ENCODE data around the gene RSRC1.

DNA sequence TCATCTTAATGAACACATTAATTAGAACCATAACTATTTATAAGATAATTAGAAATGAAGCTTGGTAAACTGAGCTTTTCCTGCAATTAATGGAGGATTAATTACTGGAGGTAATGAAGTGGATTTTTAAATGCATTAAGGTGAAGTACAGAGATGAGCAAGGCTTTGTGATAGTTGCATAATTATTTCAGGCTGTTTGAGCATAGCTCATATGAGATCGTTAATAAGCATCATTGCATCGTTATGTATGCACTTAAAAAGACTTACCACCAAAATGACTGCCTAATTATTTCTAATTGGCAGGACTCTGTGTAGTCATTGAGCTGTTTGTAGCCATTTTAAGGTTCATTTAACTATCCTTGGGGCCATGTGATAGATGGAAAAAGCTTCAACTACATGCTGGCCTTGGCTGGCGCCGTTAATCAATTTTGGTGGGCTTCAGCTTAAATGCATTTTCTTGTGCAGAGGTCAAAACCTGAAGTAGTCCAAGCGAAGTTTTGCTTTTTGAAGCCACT, 55.3 kb downstream of the RSRC1 start:
- TF ChIP-seq POLR2A (IDR thresholded peaks at IDR 0.05) (no peak), CTCF (IDR thresholded peaks at IDR 0.05) (no peak), POLR2AphosphoS5 (IDR thresholded peaks at IDR 0.05; ENCODE audit: insufficient read depth in 1 of 2, low read depth in 1 of 2) (no peak)
